Measurements from ENCODE around the gene CLNK. TPM values are rescaled to one million over a fixed set of nuclear protein-coding genes. Genes with fewer than 3 reads are reported as not detected.
A peak's percentile ranks its signal among the peaks of the same experiment; 100 is the strongest.
"Not testable (repeated sequence)": the region's sequence is repeated elsewhere in the genome, so short reads cannot be mapped to it uniquely, and the experiment has no call there.

Gene CLNK
- total RNA-seq, 1 donor from 2014 or later, result 2.4 TPM

DNA sequence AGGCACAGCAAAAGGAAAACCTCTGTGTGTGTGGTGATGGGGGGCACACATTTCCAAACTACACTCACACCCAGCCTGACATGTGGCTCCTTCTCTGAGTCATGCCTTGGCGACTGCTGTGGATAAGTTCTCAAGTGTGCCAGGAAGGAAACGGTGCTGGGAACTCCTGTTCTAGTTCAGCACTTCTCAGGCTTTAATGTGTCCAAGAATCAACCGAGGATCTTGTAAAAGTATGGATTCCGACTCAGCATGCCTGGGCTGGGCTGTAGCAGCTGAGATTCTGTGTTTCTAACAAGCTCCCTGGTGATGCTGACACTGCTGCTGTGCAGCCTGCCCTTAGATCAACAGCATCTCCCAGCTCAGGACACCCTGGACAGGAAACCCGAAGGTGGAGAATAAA lies 20.2 kb downstream of the CLNK start:
- DNase-seq (ENCODE audit: low spot score), result peak; percentile 93

DNA sequence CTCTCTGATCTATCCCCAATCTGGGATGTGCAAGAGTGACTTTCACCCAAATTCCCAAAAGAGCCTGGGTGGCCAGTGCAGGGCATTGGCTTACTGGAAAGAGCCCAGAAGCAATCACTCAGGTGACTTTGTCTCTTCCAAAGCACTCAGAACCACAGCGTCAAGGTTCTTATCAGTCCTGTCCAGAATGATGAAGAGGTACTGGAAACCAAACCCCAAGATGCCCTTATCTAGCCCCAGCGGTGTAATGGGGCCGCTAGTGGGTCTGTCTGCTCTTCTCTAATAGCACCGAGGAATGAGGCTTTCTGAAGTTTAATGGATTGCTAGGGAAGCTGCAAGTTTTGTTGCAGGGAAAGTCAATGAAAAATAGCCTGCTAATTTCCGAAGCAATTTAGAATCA lies 21.6 kb downstream of the CLNK start:
- no peak for DNase-seq (ENCODE audit: low spot score)

DNA sequence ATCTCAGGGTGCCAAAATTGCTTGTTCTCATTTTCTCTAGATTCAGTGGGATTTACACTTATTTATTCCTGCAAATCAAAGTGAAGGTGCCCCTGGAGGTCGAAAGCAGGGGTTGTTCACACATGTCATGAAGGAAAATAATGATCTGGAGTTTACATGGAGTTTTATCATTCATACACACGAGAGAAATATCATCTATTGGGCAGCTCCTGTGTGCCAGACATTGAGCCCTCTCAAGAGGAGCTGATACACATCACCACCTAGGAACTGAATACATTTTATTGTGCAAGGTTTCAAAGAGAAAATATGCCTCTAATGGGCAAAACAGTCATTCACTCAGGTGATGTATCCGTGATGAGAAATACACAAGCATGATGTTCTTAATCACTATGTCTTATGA lies 23.5 kb downstream of the CLNK start:
- no peak for DNase-seq (ENCODE audit: low spot score)

DNA sequence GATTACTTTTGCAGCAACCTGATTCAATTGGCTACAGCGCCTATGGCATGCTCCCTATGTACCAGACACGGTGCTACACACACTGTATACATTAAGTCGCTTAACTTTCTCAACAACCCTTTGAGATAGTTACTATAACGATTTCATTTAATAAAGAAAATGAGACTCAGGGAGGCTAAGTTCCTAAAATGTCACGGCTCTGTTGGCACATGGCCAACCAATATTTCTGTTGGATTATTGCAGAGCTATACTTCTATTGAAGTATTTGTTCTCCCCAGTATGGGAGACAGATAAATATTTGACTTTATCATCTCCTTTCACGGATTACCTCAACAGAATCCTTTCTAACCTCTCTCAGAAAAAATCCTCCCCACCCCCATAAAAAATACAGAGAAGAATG lies 25.3 kb downstream of the CLNK start:
- no peak for DNase-seq (ENCODE audit: low spot score)

DNA sequence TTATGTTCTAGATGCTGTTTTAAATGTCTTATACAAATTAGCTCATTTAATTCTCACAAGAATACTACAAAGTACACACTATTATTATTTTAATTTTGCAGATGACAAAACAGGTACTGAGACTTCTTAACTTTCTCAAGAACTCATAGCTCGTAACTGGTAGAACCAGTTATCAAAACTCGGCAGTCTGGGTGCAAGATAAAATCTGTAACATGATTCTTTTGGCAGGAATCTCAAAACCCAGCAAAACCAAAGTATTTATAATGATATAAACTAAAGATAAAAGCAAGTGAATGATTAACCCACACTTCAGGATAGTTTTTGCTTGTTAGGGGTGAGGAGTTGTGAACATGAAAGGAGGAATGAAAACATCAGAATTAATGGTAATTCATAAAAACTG lies 27.6 kb downstream of the CLNK start:
- DNase-seq (ENCODE audit: low spot score), result peak; percentile 47

DNA sequence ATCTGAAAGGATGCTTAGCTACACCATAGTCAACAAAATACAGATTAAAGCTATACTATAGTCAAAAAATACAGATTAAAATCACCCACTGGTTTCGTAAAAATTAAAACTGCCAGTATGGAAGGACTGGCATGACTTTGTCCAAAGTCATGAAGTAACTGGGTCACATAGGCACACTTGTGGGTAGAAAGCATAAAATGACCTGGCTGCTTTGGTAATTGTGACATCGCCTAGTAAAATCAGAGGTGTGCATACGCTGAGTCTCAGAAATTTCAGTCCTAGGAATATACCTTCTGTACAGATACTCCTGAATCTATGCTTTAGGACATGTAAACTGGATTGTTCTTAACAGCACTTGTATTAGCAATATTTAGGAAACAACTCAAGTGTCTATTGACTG lies 28.1 kb downstream of the CLNK start:
- no peak for DNase-seq (ENCODE audit: low spot score)

DNA sequence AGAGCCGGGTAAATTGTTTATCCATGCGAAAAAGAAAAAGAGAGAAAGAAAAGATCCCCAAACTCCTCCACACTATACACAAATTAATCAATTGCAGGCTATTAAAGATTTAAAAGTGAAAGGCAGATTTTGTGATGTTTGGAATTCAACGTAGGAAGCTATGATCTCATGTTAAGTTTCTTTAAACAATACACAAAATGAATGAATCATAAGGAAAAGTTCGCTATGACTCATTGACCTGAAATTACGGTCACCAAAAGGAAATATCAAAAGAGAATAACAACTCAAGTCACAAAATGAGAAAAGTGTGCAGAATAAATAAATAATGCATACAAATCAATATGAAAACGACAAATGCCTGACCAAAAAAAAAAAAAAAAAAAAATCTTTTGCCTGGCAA lies 28.6 kb downstream of the CLNK start:
- DNase-seq (ENCODE audit: low spot score), result no peak

DNA sequence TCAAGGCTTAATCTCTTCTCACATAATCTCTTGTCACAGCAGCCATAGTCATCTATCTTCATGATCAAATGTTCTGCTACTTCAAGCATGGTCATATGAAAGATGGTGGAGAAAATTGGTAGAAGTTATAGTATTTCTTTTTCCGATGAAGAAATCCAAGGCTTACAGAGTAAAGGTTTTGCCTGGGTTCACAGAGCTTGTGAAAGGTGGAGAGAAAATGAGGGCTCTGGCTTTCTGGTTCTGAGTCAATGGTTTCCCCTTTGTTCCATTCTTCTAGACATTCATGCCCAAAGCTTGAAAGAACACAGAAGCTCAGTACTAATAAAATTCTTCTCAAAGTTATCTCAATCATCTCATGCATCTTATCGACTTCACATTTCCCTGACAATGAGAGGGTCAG lies 36.1 kb downstream of the CLNK start:
- peak; percentile 67 for DNase-seq (ENCODE audit: low spot score)

DNA sequence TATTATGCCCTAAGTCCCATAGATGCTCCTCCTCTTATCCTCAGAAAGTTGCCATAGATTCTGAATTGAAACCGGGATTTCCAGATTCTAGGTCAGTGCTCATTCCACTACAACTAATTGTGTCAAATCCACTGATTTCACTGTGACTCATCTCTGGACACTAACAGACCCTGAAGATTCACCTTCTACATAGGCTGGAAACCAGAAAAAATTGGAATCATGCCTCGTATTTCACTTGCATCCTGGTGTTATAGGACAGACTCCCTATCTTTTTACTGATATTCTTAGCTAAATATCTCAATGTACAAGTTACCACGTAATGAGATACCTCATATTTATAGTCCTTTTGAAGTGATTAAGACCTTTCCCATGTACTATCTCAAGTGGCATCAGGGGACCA lies 36.7 kb downstream of the CLNK start:
- DNase-seq (ENCODE audit: low spot score), result peak; percentile 57

DNA sequence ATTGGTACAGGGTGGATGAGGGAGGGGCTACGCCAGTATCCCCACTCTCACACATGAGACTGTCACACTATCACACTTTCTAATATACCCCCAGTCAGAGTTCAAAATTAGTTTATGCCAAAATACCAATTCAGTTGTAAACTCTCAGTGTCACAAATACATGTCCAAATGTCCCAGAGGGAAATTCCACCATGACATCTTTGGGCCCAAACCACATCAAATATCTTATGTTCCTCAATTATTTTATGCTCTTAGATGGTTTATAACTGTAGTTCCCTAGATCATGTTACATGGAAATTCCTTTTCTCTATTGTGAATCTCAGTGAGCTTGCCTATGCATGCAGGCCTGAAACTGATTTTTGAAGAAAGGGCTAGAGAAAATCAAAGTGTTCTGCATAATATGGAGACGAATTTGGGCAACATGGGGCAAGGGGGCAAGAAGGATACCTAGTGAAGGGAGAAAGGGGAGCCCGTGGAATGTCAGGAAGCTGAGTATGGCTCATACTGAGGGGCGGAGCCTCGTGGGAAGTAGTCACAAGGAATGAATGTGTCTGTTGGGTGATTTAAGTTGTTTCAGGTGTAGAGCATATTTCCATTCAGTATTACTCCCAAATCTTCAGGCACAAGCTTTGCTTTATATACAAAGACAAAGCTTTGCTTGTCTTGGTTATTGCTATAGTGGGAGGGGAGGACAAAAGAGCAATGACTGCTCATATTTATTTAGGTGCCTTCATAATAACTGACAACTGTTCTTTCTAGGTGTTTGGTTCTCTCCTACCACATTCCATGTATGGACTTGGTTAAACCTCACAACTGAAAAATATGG lies 40.8 kb downstream of the CLNK start:
- DNase-seq (ENCODE audit: low spot score), result no peak

DNA sequence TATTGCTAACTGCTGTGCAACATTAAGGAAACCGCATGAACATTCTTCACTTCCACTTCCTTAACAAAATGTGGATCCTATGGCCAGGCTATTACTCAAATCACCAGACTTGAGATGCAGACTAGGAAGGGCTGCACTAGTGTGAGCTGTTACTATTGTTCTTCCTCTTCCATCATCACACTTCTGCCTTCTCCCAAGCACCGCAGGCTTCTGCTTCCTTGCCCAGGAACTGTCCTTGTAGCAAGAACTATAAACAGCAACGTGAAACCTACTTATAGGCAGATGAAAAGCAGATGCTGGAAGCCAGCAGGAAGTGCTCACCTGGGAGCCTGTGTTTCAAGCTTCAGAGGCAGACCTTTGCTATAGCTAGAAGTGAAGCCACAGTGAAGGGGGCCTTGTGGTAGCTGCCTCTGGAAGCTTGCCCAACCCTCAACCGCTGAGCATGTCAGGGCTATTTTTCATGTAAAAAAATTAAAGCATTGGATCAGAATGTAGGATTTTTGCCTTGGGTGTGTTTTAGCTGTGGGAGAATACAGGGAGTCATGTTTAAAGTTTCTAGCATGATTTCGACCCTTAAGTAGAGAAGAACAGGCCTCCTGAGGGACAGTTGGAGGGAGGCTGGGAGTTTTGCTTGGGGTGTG lies 43.9 kb downstream of the CLNK start:
- DNase-seq (ENCODE audit: low spot score), result peak; percentile 34

DNA sequence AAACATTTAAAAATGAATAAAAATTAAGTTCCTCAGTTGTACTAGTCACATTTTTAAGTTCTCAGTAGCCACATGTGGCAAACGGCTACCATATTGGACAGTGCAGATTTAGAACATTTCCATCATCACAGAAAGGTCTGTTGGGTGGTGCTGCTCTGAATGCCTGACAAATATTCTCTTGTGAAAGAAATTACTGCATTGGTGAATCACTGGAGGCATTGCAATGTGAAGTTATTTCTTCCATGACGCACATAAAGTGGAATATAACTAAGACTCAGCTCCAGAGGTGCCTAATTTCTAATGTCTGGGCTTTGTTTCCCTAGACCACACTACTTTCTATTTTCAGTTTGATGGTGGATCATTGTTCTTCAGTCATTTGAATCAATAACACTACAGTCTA lies 44.9 kb downstream of the CLNK start:
- DNase-seq (ENCODE audit: low spot score), result no peak

DNA sequence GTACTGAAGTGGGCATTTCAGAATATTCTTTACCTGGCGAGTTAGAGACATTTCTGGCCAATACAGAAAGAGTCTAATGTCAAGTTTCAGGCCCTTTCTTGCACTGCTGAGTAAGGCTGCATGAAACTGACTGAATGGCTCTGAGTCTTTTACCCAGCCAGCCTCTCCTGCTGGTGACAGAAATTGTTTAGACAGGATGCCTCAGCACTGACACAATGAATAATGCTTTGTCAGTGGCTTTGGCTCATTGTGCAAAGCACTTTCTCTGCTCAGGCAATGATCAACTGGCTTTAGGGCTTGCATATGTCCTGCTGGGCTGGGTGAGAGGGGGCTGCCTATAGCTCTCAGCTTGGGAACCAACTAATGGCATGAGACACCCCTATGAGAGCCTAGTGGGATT lies 45.5 kb downstream of the CLNK start:
- no peak for DNase-seq (ENCODE audit: low spot score)

DNA sequence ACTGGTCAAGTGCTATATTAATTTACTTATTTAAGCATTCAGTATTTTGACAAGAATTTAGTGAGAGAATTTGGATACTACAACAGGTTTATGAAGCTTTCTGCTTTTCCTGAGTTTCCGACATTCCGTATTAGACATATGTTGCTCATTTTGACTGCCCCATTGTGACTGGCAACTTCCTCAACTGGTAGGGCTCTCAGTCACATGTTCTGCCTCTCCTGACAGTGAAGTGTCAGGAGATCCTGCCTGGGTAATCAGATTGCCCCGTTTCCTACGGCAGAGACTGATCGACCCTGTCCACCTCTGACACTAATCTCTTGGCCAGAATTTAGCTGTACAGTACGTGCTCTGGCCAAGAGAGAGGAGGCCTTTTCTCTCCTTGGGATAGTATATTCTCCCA lies 49.5 kb downstream of the CLNK start:
- no peak for DNase-seq (ENCODE audit: low spot score)

DNA sequence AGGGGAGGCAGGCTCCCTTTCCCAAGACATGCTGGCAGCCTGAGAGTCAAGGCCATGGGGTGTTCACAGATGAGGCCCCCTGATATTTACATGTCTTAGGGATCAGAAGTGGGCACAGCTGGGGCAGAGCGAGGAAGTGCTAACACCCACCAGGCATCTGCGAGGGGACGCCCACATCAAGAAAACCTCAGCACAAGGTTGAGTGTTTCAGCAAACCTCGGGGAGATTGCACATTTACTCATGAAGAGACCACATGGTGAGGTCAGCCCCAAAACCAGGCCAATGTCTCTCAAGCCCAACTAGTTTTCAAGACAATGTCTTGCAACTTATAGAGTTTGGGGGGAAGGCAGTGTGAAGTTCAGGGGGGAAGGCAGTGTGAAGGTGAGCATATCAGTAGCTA lies 55.2 kb downstream of the CLNK start:
- DNase-seq (ENCODE audit: low spot score), result no peak

DNA sequence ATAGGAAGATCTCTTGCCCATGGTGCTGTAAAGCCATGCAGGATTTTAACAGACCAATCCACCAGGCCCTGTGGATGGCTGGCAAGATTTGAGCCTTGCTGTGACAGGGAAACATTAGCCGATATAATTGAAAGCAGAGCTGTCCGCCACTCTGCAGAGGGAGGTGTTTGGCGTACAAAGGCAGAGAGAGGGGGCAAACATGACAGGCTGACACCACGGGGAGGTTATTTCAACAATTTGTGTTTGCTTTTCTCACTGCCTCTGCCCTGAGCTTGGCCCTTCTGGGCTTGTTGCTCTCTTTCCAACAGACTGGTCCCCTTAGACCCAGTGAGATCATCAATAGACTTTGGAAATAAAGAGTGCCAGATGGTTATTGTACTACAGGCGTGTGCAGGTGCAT lies 59.4 kb downstream of the CLNK start:
- DNase-seq (ENCODE audit: low spot score), result no peak

DNA sequence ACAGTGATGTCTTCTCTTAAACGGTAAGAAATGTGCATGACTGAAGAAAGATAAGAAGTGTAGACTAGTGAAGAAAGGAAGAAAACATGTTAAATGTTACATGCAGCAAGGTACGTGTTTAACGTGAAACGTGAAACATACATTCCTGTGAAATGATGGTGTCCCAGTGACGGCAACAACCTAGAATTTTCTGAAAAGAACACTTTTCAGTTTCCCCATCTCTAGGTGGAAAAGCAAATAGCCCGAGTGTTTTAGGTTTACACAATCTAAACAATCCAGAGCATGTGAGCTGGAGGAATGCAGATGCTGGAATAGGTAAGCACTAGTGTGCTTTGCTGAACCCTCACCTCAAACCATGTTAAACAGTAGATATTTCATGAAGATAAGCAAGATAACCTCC lies 60.7 kb downstream of the CLNK start:
- DNase-seq (ENCODE audit: low spot score), result no peak

DNA sequence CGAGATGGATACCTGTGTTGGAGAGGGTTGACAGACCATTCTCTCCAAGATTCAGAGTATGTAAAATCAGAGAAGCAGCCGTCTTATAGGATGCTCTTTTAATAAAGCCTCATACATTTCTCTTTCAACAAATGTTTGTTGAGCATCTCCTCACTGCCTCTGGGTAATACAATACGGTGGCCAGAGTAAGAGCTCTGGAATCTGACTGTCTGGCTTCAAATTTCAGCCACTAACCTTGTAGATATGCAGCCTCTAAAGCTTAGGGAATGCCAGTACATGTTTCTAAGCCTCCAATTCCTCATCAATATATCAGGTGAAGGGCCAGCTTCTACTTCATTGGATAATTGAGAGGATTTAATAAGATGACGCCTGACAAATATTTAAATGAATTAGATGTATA lies 61.3 kb downstream of the CLNK start:
- no peak for DNase-seq (ENCODE audit: low spot score)

DNA sequence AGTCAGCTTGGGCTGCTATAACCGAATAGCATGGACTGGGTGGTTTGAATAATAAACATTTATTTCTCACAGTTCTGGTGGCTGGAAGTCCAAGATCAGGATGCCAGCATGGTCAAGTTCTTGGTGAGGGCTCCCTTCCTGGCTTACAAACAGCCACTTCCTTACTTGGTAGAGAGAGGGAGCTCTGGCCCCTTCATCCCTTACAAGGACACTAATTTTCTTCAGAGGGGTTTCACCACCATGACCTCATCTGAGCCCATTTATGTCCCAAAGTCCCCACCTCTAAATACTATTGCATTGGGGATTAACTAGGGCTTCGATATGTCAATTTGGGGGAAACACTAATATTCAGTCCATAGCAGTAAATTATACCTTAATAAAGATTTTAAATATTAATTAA lies 61.8 kb downstream of the CLNK start:
- no peak for DNase-seq (ENCODE audit: low spot score)

DNA sequence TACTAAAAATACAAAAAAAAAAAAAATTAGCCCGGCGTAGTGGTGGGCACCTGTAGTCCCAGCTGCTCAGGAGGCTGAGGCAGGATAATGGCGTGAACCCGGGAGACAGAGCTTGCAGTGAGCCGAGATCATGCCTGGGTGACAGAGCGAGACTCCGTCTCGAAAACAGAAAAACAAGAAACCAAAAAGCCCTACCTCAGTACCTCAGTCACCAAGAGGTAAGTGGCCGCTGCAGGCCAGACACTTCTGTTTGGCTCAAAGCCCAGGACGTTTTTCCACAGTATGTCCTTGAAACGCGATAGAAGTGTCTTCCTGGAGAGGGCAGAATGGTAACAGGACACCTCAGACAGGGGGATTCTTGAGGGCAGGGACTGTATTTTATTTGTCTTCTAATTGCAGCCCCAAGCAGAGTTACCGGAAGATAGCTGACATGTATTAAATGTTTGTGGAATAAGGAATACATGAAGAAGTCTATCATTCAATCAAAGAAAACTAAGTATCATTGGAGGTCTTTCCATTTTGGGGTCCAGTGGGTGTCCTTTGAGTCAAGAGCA lies 63.6 kb downstream of the CLNK start:
- no peak for DNase-seq (ENCODE audit: low spot score)

DNA sequence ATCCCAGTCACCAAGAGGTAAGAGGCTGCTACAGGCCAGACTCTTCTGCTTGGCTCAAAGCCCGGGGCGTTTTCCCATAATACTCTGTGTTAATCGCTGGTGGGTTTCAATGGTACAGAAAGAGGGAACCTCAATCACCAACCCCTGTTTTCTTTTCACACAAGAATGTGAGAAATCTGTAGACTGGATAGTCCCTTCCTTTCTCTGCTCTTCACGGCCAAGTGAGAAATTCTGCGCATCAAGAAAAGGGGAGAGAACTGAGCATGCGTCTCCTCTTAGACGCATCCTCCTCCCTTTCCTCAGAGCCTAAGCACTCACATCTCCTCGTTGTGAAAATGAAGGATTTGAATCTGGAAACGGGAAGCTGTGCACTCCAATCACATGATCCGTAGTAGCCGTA lies 64.7 kb downstream of the CLNK start:
- no peak for DNase-seq (ENCODE audit: low spot score)

DNA sequence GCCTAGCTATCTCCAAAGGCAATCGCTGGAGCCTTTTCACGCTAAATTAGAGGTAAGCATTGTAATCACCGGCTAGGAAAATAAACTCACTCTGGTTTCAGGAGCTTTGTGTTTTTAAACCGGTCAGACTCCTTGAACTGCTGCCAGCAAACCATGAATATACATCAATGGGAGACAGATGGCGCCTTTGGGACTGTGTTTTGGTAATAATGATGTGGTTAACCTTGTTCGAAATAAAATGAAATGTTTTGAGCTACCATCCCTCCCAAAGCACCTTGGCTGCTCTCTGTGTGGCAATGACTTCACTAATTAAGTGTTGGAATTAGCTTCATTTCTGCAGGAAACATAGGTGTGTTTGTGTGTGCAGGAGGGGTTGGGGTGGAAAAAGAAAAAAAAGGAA lies 65.3 kb downstream of the CLNK start:
- DNase-seq (ENCODE audit: low spot score), result no peak

DNA sequence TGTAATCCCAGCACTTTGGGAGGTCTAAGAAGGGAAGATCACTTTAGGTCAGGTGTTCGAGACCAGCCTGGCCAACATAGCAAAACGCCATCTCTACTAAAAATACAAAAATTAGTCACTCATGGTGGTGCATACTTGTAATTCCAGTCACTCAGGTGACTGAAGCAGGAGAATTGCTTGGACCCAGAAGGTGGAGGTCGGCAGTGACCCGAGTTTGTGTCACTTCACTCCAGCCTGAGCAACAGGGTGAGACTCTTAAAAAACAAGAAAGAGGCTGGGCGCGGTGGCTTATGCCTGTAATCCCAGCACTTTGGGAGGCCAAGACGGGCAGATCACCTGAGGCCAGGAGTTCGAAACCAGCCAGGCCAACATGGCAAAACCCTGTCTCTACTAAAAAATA lies 69.6 kb downstream of the CLNK start:
- not testable (repeated sequence) for DNase-seq (ENCODE audit: low spot score)
